ENCODE measurements around the gene TMEM164.

Gene TMEM164

GRCh38 chrX:110037178-110037577, 34.3 kb downstream of the TMEM164 start:
- no peak for DNase-seq (ENCODE audit: low spot score)

GRCh38 chrX:110038900-110039299, 36.0 kb downstream of the TMEM164 start:
- DNase-seq (ENCODE audit: low spot score): no peak

GRCh38 chrX:110041980-110042379, 39.1 kb downstream of the TMEM164 start:
- DNase-seq (ENCODE audit: low spot score): no peak

- no peak for DNase-seq (ENCODE audit: low spot score)
Measured at GRCh38 chrX:110042496-110042895, 39.6 kb downstream of the TMEM164 start.

GRCh38 chrX:110043506-110043905, 40.6 kb downstream of the TMEM164 start:
- DNase-seq (ENCODE audit: low spot score): no peak

GRCh38 chrX:110044346-110045249, 41.7 kb downstream of the TMEM164 start:
- no peak for DNase-seq (ENCODE audit: low spot score)

GRCh38 chrX:110045421-110045820, 42.5 kb downstream of the TMEM164 start:
- no peak for DNase-seq (ENCODE audit: low spot score)

- DNase-seq (ENCODE audit: low spot score): no peak
Measured at GRCh38 chrX:110046001-110046400, 43.1 kb downstream of the TMEM164 start.

- DNase-seq (ENCODE audit: low spot score): no peak
Measured at GRCh38 chrX:110046971-110047370, 44.1 kb downstream of the TMEM164 start.

- DNase-seq (ENCODE audit: low spot score): no peak
Measured at GRCh38 chrX:110049096-110049495, 46.2 kb downstream of the TMEM164 start.

GRCh38 chrX:110050386-110050785, 47.5 kb downstream of the TMEM164 start:
- no peak for DNase-seq (ENCODE audit: low spot score)

GRCh38 chrX:110050901-110051300, 48.0 kb downstream of the TMEM164 start:
- no peak for DNase-seq (ENCODE audit: low spot score)

GRCh38 chrX:110051559-110051958, 48.6 kb downstream of the TMEM164 start:
- no peak for DNase-seq (ENCODE audit: low spot score)

- DNase-seq (ENCODE audit: low spot score): no peak
Measured at GRCh38 chrX:110052303-110052702, 49.4 kb downstream of the TMEM164 start.

GRCh38 chrX:110053453-110053852, 50.5 kb downstream of the TMEM164 start:
- no peak for DNase-seq (ENCODE audit: low spot score)

GRCh38 chrX:110055616-110056015, 52.7 kb downstream of the TMEM164 start:
- no peak for DNase-seq (ENCODE audit: low spot score)

- DNase-seq (ENCODE audit: low spot score): no peak
Measured at GRCh38 chrX:110056419-110056818, 53.5 kb downstream of the TMEM164 start.

- DNase-seq (ENCODE audit: low spot score): no peak
Measured at GRCh38 chrX:110059410-110059809, 56.5 kb downstream of the TMEM164 start.

- DNase-seq (ENCODE audit: low spot score): no peak
Measured at GRCh38 chrX:110060317-110060716, 57.4 kb downstream of the TMEM164 start.

GRCh38 chrX:110060846-110061537, 58.1 kb downstream of the TMEM164 start:
- DNase-seq (ENCODE audit: low spot score): no peak

GRCh38 chrX:110062919-110063318, 60.0 kb downstream of the TMEM164 start:
- DNase-seq (ENCODE audit: low spot score): no peak

- DNase-seq (ENCODE audit: low spot score): no peak
Measured at GRCh38 chrX:110066488-110067225, 63.7 kb downstream of the TMEM164 start.

GRCh38 chrX:110070970-110071369, 68.1 kb downstream of the TMEM164 start:
- DNase-seq (ENCODE audit: low spot score): no peak
